GM18870 (cell line): ENCODE results near the gene AP3B2.

Source experiments
- ATAC-seq: cut with Tn5 transposase; IDR thresholded peaks from one replicate; pipeline ENCODE4 v1.9.1; 2021; ENCODE audit warnings: moderate library complexity; ENCODE audit not compliant: unreplicated experiment

Gene AP3B2

DNA sequence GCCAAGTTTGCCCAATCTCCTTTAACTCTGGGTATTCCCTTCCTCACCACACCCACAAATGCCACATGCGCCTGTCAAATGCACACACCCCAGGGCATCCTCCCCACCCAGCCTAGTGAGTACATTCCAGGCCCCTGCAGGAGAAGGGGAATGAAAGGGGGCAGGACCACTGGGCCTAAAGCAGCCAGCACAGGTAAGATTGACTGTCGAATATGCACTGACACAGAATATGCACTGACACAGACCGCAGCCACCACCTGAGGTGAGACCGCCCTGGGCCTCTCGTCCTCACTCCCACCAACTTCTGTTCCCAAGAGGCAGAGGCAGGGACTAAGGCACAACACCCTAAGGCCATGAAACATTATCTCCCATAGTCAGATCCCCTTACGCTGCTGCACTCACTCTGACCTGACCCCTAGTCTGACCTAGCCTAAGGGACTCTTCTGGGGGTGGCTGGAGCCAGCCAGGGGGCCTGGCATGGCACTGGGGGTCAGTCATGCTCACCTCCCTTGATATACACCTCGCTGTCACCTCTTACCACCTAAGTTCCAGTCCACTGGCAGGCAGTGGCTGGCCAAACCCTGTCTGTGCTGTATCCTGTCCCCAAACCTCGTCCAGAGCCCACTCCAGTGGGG is 10.8 kb downstream of the AP3B2 start:
- ATAC-seq = no peak

DNA sequence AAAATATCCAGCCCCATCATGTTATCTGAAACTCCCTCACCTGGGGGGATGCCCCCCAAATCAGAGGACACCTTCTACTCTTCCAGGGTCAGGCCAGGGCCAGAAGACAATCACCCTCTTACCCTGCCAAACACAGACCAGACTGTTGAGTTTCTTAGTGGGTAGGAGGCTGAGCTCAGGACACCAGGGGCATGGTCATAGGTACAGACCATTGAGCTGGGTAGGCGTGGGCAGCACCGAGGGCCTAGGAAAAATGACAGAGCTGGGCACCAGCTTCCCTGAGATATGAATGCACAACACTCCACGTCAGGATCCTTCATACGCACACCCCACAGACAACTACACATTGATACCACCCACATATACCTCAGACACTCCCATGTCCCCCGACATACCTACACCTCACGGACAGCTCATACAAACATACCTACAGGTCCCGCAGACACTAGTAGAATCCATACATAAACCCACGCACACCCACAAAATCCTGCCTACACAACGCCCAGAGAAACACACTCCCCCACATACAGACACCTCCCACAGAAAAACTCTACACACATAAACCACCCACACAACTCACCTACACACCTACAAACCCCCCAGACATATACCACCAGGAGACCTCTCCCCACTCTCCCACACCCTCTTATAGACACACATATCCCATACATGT is 11.8 kb downstream of the AP3B2 start:
- ATAC-seq = no peak

DNA sequence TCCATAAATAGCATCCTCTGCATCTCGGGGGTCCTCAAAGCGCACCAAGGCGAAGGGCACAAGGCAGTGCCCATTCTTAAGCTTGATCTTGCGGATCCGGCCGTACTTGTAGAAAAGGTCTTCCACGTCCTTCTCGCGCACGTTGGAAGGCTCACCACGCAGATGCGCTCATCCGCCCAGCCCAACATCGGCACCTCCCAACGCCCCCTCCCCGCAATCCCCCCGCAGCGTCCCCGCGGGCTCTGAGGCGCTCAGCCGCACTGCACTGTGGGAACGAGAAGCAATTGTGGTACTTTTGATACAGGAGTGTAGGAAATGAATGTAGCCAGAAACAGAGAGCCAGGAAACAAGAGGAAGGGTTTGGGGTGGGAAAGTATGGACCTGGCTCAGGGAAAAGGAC is 17.5 kb downstream of the AP3B2 start:
- no peak for ATAC-seq

DNA sequence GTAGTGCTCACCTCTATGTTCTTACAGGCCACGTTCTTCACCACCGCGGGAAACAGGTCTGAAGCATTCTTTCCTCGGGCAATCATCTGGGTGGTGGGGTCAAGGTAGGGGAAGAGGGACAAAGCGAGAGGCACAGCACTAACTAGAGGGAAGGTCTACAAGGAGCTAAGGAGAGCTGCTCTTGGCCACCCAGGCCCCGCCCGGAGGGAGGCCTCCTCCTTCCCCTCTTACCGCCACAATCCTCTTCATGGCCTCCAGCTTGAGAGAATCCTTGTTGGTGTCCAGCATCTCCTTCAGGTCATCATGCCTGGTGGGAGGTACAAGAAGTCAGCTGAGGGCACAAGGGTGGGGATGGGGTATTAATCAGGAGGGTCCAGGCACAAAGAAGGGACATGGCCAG is 20.5 kb downstream of the AP3B2 start:
- no peak for ATAC-seq

DNA sequence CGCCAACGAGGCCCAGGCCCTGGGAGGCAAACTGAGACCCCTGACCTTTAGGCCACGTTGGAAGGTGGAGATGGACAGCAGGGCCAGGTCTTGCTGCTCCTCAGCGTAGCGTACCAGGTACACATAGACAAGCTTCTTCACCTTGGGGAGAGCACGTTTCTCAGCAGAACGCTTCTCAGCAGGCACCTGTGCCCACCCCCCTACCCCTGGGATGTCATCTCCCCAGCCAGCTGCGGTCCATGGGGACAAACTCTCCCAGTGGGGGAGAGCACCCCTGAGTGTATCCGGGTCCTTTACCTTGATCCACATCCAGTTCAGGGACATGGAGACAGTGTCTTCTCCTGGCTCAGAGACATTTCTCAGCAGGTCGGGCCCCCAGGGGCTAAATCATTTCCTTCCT is 21.0 kb downstream of the AP3B2 start:
- no peak for ATAC-seq

DNA sequence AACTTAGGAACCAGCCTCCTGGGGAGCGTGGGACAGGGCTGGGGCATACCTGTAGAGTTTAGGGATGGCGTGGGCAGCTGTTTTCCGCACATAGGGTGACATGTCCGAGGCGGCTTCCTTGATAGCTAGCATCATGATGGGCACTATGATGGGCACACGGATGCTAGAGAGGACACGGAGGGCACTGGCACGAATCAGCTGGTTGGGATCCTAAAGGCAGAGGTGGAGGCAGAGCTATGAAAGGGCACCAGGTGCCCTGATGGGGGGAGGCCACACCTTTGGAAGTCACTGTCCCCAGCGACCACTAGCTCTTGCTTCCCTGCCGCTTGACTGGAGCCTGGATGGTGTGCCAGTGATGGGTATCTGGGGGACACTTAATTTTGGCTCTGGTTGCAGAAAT is 28.3 kb downstream of the AP3B2 start:
- no peak for ATAC-seq

DNA sequence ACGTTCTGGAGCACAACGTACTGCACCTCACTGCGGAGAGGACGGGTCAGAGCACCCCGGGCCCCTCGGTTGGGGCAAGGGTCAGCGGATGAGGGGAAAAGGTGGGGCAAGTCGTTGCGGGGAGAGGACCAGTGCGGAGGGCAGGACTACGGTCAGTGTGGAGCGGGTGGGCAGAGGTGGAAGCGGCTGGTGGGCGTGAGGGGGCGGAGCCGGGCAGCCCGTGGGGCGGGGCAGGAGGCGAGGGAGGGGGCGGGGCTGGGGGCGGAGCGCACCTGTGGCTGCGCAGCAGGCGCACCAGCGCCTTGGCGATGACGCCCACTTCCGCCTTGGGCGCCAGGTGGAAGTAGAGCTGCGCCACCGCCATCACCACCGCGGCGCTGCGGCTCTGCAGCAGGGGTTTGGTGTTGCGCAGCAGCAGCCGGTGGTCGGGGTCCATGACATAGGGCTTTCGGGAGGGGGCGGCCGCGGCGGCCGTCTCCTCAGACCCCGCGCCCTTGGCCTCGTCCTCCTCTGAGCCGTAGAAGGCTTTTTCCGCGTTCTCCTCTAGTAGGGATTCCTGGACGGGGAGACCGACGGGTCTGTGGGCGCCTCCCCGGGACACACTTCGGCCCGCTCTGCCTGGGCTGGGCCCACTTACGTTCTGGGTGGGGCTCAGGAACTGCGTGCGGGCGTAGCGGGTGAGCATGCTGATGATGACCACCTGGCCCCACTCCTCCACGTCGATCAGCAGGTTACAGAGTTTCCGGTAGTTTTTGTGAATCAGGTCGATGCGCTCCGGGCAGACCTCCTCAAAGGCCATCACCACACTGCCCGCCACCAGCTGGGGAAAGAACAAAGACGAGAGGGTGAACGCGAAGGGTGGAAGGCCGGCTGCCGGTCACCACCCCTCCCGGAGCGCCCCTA is 29.2 kb downstream of the AP3B2 start:
- no peak for ATAC-seq

DNA sequence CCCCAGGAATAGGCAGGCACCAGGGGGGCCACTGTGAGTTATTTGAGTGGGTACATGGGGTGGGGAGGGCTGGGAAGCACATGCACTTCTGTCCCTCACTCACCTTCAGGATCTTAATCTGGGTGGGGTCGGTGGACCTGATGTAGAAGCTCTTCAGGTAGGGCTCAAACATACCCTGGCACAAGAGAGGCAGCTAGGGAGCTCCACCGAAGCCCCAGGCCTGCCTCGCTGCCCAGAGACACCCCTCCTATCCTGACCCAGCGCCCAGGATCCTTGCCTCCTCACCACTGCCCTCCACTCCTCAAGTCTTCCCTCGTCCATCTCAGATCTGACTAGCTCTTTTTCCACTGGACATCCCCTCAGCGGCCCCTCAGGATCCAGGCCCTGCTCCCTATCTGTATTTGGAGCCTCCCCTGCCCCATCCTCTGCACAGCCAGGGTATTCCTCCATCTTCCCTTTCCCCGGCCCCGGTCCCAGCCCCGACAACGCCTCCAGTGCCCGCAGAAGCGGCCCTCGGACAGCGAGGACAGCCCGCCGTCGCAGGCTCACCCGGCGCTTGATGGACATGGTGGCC is 30.0 kb downstream of the AP3B2 start:
- ATAC-seq = no peak

DNA sequence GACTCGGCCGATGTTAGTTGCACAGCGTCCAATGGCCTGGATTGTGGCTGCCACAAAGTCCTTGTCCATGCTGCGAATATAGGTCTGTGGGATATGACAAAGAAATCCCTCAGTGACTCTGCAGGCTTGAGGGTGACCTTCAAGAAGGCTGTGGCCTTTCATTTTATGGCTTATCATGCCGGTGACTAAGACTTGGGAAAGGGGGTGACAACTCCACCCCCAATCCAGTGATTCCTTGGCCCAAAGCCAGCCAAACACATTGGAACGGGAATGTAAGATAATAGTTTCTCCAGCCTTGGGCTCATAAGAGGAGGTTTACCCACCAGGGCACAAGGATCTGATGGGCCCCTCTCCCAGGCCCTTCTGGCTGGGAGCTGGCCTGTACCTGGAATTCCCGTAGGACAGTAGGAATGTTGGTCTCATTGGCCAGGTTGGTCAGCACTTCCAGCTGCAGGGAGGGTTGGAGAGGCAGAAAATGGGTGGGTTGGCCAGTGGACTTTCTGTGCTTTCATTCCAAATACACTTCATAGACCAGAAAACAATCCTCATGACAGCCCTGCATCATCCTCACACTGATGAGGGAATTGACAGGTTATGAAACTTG is 31.9 kb downstream of the AP3B2 start:
- ATAC-seq = no peak

DNA sequence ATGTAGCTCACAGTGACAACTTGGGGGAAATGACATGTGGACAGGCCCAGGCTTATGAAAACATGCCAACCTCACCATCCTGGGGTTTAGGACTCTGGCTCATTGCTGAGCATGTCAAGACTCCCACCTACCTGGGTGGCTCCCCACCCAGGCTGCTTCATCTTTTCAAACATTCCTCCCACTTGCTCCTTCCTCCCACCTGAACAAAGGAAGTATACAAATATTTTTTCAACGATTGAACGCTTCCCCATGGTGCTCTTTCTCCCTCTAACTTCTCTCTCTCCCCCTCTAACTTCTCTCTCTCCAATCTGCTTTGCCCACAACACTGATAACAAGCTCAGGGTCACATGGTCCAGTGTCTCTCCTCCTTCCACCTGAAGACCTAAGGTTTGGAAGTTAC is 34.8 kb downstream of the AP3B2 start:
- ATAC-seq = no peak

DNA sequence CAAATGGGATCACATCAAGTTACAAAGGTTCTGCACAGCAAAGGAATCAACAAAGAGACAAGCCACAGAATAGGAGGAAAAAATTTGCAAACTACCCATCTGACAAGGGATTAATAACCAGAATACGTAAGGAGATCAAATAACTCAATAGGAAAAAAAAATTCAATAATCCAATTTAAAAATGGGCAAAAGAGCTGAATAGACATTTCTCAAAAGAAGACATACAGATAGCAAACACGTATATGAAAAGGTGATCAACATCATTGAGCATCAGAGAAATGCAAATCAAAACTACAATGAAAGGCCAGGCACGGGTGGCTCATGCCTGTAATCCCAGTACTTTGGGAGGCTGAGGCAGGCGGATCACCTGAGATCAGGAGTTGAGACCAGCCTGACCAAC is 39.0 kb downstream of the AP3B2 start:
- no peak for ATAC-seq

DNA sequence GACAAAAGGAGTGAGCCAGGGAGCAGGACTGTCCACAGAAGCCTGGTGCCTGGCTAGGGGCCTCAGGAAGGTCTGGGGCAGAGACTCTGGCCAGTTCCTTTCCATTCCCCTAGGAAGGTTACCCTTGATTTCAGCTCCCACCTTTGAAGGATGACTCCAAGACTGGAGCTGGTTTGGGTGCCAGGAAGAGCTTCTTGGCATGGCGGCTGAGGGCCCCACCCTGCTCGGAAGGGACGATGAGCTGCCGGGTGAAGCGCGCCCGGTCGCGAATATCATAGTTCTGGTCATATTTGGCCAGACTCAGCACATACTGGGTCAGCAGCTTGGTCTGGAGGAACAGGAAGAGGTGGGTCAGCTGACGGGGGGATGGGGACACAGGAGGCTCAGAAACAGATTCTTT is 43.1 kb downstream of the AP3B2 start:
- no peak for ATAC-seq

DNA sequence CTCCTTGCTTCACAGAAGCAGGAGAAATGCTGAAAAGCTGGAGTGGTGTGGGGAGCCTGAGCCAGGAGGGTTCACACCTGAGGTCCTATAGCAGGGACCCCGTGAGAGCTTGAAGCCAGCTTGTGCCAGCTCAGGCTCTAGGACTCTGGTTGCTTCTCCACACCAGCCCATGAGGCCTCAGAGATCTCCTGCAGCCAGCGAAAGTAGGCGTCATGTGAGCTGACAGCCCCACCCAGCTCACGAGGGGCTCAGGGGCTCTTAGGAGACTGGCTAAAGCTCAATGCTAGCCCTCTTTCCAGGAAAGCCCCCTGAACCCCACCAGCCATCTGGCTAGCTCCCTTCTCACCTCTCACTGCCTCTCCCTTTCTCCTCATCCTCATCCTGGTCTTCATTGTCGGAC is 45.7 kb downstream of the AP3B2 start:
- no peak for ATAC-seq

DNA sequence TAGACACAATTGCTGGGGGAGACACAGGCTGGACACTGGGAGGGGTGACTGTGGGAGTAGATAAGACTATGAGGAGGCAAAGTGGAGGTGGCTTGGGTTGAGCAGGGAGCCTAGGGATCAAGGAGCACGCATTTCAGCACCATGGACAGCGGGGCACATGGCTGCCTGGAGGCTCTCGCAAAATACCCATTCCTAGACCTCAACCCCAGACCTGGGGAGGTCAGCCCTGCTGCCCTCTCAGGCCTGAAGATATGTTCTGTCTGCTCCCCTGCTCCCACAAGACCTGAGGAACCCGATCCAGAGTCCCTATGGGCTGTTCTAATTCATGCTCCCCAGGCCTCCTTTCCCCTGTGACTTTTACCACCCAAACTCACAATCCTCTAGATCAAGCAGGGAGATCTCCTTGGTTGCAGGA is 46.5 kb downstream of the AP3B2 start:
- ATAC-seq = no peak

DNA sequence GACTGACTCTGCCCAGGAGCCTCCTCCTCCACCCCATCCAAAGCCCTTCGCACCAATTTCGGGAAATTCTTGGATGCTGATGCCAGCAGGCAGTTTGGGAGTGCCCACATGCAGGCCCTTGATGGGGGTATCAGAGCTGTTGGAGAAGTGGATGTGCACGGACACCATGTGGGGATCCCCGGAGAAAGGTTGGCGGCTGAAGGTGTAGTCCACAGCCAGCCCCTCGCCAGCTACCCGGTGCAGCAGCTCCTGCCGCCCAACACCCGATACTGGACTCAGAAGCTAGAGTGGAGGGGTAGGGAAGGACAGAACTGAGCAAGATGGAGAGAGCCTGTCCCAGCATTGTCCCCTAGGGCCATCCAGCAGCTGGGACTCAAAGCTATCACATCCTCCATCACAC is 47.0 kb downstream of the AP3B2 start:
- no peak for ATAC-seq

DNA sequence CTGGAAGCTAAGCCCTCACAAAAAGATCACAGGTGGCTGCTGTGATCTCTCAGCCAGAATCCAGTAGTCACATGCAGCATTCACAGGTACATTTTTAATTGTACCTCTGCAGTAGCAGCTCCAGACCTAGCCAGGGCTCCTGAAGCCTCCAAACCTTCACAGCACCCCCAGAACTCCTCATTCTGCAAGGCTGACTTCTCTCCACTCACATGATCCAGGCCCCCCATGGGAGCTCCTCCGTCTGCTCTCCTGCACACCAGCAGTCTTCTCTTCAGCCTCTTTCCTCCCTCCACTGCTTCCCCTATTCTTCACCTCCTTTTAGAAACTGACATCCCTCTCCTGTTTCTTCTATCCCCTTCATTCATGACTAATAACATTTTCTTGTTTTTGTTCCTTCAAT is 49.3 kb downstream of the AP3B2 start:
- no peak for ATAC-seq

DNA sequence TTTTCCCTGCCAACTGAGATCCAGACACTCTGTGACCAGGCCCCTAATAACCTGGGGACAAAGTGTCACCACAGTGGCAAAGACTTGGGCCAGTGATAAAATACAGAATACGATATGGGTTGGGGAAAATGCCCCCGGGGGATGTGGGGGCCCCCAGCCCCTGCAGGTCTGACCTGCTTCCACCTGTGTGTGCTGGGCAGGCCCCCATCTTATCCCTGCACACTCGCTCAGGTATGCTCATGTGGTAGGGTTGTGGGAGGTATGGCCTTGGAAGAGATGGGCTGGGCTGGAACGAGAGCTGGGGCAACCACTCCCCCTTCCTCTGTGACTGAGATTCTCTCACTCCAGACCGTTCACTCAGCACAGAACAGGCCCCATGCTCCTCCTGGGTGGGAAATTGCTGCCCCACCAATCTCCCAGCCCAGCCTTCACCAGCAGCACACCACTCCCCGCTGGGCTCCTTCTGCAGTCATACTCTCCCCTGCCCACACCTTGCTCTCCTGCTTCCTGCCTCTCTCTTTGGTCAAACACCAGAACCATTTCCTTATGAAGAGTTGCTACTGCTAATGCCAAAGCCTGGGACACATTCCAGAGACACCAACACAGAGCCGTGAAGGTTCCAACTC is 52.9 kb downstream of the AP3B2 start:
- ATAC-seq = no peak

DNA sequence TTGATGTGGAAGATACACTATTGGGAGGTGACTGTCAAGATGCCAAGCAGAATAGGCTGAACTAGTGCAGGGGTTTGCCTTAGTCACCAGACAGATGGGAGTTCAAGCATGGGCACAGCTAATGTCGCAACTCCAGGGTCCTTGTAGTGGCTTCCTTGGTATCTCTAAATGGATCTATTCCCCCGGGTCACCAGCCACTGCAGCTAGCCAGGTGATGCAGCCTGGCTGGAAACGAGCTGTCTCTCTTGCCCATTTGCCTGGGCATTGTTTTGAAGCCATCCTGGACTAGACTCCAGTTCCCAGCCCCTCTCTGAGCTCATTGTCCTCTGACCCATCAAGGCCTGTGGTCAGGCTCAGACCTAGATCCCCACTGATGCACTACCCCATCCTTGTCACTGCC is 54.1 kb downstream of the AP3B2 start:
- no peak for ATAC-seq

DNA sequence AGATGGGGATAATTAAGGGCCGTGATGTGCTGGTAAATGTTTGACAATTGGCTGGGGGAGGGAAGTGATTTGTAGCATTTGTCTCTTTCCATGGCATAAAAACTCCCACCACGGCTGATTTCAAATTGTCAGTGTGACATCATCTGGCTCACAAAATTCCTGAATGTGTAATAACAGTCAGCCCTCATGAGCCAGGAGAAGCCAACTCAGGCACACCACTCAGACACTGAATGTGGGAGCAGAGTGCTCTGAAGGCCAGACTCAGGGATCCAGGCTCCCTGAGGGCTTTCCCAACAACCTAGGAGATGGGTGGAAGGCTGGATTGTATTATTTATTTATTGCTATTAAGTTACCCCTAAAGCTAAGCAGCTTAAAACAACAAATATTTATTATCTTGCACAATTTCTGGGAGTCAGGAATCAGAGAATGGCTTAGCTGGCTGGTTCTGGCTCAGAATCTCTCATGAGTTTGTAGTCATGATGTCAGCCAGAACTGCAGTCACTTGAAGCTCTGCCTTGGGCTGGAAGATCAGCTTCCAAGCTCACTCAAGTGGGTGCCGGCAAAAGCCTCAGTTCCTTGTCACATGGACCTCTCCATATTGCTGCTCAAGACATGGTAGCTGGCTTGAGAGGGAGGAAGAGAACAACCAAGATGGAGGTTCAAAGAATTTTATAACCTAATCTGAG is 56.0 kb downstream of the AP3B2 start:
- no peak for ATAC-seq

DNA sequence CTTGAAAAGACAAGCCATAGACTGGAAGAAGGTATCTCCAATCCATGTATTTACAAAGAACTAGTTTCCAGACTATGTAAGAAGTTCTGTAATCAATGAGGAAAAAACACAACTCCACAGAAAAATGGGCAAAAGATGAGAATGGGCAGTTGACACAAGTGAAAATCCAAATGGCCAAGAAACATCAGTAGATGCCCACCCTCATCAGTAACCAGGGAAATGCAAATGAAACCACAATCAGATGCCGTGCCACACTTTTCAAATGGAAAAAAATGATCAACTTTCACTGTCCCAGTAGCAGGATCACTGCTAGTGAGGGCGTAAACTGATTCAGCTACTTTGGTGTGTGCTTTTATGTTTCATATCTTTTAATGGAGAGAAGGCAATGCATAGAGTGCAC is 58.0 kb downstream of the AP3B2 start:
- no peak for ATAC-seq
